DOHH2 (cell line): ENCODE results near the gene SLC35B4.

ENCODE experiments used
- H3F3A ChIP-seq: fragments of 200-600 bp; sonication (generic), shearing (Covaris generic); 2 replicates; pipeline ENCODE4 v1.6.0; 2016; ENCODE audit warnings: antibody characterized with exemption, mild to moderate bottlenecking; ENCODE audit not compliant: control insufficient read depth, insufficient read depth
- H3K27ac ChIP-seq: fragments of 200-600 bp; sonication (generic); 2 replicates; pipeline ENCODE4 v1.5.1; 2014; ENCODE audit warnings: low read depth, mild to moderate bottlenecking, low read length, moderate library complexity
- H3K27me3 ChIP-seq: fragments of 200-600 bp; sonication (generic); 2 replicates; pipeline ENCODE4 v1.6.1; 2014; ENCODE audit warnings: mild to moderate bottlenecking, low read length, mixed read lengths; ENCODE audit not compliant: control insufficient read depth
- H3K36me3 ChIP-seq: fragments of 200-600 bp; sonication (generic); 2 replicates; pipeline ENCODE4 v1.6.1; 2014; ENCODE audit warnings: mild to moderate bottlenecking, low read length, moderate library complexity, mixed read lengths; ENCODE audit not compliant: control insufficient read depth
- H3K4me1 ChIP-seq: fragments of 200-600 bp; sonication (generic); 2 replicates; pipeline ENCODE4 v1.6.1; 2014; ENCODE audit warnings: mild to moderate bottlenecking, low read length, mixed read lengths; ENCODE audit not compliant: control insufficient read depth
- H3K4me2 ChIP-seq: fragments of 200-600 bp; sonication (generic); 2 replicates; pipeline ENCODE4 v1.6.0; 2014; ENCODE audit warnings: mild to moderate bottlenecking, low read length, moderate library complexity
- H3K4me3 ChIP-seq: fragments of 200-600 bp; sonication (generic); 2 replicates; pipeline ENCODE4 v1.5.1; 2014; ENCODE audit warnings: mild to moderate bottlenecking, low read length, mixed read lengths
- H3K79me2 ChIP-seq: fragments of 200-600 bp; sonication (generic); 2 replicates; pipeline ENCODE4 v1.6.1; 2014; ENCODE audit warnings: mild to moderate bottlenecking, low read length, mixed read lengths; ENCODE audit not compliant: control insufficient read depth
- H3K9me2 ChIP-seq: fragments of 200-600 bp; sonication (generic); replicated peaks from 2 replicates; pipeline ENCODE4 v1.6.1; 2014; ENCODE audit warnings: mild to moderate bottlenecking, low read length, mixed read lengths; ENCODE audit not compliant: control insufficient read depth
- H3K9me3 ChIP-seq: fragments of 200-600 bp; sonication (generic); 2 replicates; pipeline ENCODE4 v1.6.1; 2014; ENCODE audit warnings: antibody characterized with exemption, low read length, mixed read lengths; ENCODE audit not compliant: control insufficient read depth, insufficient read depth
- H4K20me1 ChIP-seq: fragments of 200-600 bp; sonication (generic); 2 replicates; pipeline ENCODE4 v1.6.0; 2014; ENCODE audit warnings: low read depth, mild to moderate bottlenecking, antibody characterized with exemption, low read length, moderate library complexity; ENCODE audit not compliant: control insufficient read depth, insufficient read depth
- CTCF ChIP-seq: fragments of 200-600 bp; sonication (generic); IDR thresholded peaks from one replicate; pipeline ENCODE4 v1.5.1; 2014; ENCODE audit warnings: antibody characterized with exemption, mild to moderate bottlenecking, low read depth, low read length; ENCODE audit not compliant: poor library complexity, severe bottlenecking
- EZH2phosphoT487 ChIP-seq: fragments of 200-600 bp; sonication (generic); IDR thresholded peaks from 2 replicates; pipeline ENCODE4 v1.6.1; 2017; ENCODE audit warnings: borderline replicate concordance, mild to moderate bottlenecking, antibody characterized with exemption, low read length, moderate library complexity, mixed read lengths

Gene SLC35B4

GRCh38 chr7:134355004-134355525 is 38.3 kb upstream of the SLC35B4 start:
- no peak for TF ChIP-seq CTCF
- TF ChIP-seq EZH2phosphoT487, result no peak
- no peaks in the 10 kb centered on the region for H3K36me3 ChIP-seq
- H3K9me3 ChIP-seq, result no peaks in the 10 kb centered on the region
- H3K9me2 ChIP-seq, result no peaks in the 10 kb centered on the region
- H3K27ac ChIP-seq, result no peak overlapping the region
- peaks cover 4% of the 10 kb centered on the region for H3K4me1 ChIP-seq
- H3K79me2 ChIP-seq, result no peaks in the 10 kb centered on the region
- H3F3A ChIP-seq, result no peaks in the 10 kb centered on the region
- H3K4me3 ChIP-seq, result no peak overlapping the region
- peaks cover 12% of the 10 kb centered on the region; the same call in 1 of the 2 replicates for H3K27me3 ChIP-seq
- no peaks in the 10 kb centered on the region for H4K20me1 ChIP-seq
- no peak overlapping the region for H3K4me2 ChIP-seq

- Histone ChIP-seq H3K4me2 (no peak overlapping the region), H4K20me1 (no peaks in the 10 kb centered on the region), H3K79me2 (no peaks in the 10 kb centered on the region), H3K4me3 (no peak overlapping the region), H3K9me2 (no peaks in the 10 kb centered on the region), H3K36me3 (no peaks in the 10 kb centered on the region), H3K27ac (no peak overlapping the region), H3K9me3 (no peaks in the 10 kb centered on the region), H3F3A (no peaks in the 10 kb centered on the region), H3K27me3 (peaks cover 12% of the 10 kb centered on the region; the same call in 1 of the 2 replicates), H3K4me1 (peaks cover 4% of the 10 kb centered on the region)
- no peak for TF ChIP-seq EZH2phosphoT487
- TF ChIP-seq CTCF, result no peak
Measured at GRCh38 chr7:134353411-134353810, 36.7 kb upstream of the SLC35B4 start.

GRCh38 chr7:134351424-134351823 is 34.7 kb upstream of the SLC35B4 start:
- H3K79me2 ChIP-seq, result no peaks in the 10 kb centered on the region
- no peaks in the 10 kb centered on the region for H3F3A ChIP-seq
- H3K4me2 ChIP-seq, result no peak overlapping the region
- H3K4me3 ChIP-seq, result no peak overlapping the region
- H3K27me3 ChIP-seq, result peaks cover 12% of the 10 kb centered on the region; the same call in 1 of the 2 replicates
- no peaks in the 10 kb centered on the region for H3K9me3 ChIP-seq
- H3K4me1 ChIP-seq, result no peaks in the 10 kb centered on the region
- no peaks in the 10 kb centered on the region for H4K20me1 ChIP-seq
- no peaks in the 10 kb centered on the region for H3K9me2 ChIP-seq
- no peak overlapping the region for H3K27ac ChIP-seq
- H3K36me3 ChIP-seq, result no peaks in the 10 kb centered on the region
- TF ChIP-seq EZH2phosphoT487 (no peak), CTCF (no peak)
